Measurements from ENCODE around the gene ZNF629. TPM values are rescaled to one million over a fixed set of nuclear protein-coding genes. Genes with fewer than 3 reads are reported as not detected.

The ZNF629 gene
- total RNA-seq, 1 donor from 2014 or later = 13.7 TPM

DNA sequence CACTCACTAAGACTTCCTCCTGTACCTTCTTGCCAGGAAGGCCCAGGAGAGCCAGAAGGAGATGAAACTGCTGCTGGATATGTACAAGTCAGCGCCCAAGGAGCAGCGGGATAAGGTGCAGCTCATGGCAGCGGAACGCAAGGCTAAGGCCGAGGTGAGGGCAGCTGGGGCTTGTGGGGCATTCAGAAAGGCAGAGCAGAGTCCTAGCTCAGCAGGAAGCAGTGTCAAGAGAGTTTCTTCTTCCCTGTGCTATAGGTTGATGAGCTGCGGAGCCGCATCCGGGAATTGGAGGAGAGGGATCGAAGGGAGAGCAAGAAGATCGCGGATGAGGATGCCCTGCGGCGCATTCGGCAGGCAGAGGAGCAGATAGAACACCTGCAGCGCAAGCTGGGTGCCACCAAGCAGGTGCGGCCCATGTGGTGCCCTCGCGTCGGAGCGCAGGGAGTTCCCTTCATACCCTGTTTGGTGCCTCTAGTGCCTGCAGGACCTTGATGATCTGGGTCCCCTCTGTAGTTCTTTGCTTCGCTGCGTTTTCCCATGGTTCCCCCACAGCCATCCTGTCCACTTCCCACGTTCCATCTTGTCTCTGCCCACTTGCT is 18.3 kb downstream of the ZNF629 start:
- no peak overlapping the region for H3K27ac ChIP-seq
- peaks cover 8% of the 10 kb centered on the region for H3K79me2 ChIP-seq (ENCODE audit: low read depth)
- Mint-ChIP-seq H3K9me3 (no peaks in the 10 kb centered on the region), H3K4me1 (peaks cover 2% of the 10 kb centered on the region), H3K27ac (no peak overlapping the region), H3K27me3 (ENCODE audit: insufficient read depth, low read depth) (peaks cover 8% of the 10 kb centered on the region), H3K4me3 (no peak overlapping the region), H3K36me3 (peaks cover 39% of the 10 kb centered on the region)
- peaks cover under 1% of the 10 kb centered on the region for H3K4me1 ChIP-seq
- H4K20me1 ChIP-seq (ENCODE audit: low read depth) = peaks cover 14% of the 10 kb centered on the region
- no peak overlapping the region for H2AFZ ChIP-seq (replicated peaks)
- H3K9ac ChIP-seq = no peak overlapping the region
- H3F3A ChIP-seq (ENCODE audit: low read depth) = no peaks in the 10 kb centered on the region
- no peaks in the 10 kb centered on the region for H3K27me3 ChIP-seq
- H3K4me3 ChIP-seq = no peak overlapping the region
- no peaks in the 10 kb centered on the region for H3K9me3 ChIP-seq (ENCODE audit: low read depth)
- no peak overlapping the region for H3K4me2 ChIP-seq
- peaks cover 5% of the 10 kb centered on the region for H3K36me3 ChIP-seq
- TF ChIP-seq, protein P1, sequence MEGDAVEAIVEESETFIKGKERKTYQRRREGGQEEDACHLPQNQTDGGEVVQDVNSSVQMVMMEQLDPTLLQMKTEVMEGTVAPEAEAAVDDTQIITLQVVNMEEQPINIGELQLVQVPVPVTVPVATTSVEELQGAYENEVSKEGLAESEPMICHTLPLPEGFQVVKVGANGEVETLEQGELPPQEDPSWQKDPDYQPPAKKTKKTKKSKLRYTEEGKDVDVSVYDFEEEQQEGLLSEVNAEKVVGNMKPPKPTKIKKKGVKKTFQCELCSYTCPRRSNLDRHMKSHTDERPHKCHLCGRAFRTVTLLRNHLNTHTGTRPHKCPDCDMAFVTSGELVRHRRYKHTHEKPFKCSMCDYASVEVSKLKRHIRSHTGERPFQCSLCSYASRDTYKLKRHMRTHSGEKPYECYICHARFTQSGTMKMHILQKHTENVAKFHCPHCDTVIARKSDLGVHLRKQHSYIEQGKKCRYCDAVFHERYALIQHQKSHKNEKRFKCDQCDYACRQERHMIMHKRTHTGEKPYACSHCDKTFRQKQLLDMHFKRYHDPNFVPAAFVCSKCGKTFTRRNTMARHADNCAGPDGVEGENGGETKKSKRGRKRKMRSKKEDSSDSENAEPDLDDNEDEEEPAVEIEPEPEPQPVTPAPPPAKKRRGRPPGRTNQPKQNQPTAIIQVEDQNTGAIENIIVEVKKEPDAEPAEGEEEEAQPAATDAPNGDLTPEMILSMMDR (IDR thresholded peaks at IDR 0.05) = no peak
- TF ChIP-seq EZH2 (IDR thresholded peaks at IDR 0.05) (no peak), EZH2phosphoT487 (IDR thresholded peaks at IDR 0.05) (no peak)
- DNase-seq (ENCODE audit: low spot score) = no peak

DNA sequence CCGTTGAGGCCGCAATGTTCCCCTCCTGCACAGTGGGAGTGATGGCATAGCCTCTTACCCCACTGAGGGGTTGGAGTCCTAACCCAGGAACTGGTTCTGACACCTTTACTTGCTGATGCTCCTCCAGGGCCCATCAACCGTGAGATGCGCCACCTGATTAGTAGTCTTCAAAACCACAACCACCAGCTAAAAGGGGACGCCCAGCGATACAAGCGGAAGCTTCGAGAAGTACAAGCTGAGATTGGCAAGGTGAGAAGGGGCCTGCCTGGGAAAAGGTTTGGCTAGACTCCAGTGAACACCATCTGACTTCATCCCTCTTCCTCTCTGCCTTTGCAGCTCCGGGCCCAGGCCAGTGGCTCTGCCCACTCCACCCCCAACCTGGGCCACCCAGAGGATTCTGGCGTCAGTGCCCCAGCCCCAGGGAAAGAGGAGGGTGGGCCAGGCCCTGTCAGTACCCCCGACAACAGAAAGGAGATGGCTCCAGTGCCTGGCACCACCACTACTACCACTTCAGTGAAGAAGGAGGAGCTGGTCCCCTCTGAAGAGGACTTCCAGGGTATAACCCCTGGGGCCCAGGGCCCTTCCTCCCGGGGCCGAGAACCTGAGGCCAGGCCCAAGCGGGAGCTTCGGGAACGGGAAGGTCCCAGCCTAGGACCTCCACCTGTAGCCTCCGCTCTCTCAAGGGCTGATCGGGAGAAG is 19.1 kb downstream of the ZNF629 start:
- no peak for TF ChIP-seq EZH2phosphoT487 (IDR thresholded peaks at IDR 0.05)
- no peak for TF ChIP-seq EZH2 (IDR thresholded peaks at IDR 0.05)
- TF ChIP-seq, protein P1 (IDR thresholded peaks at IDR 0.05) = no peak
- Histone ChIP-seq H2AFZ (replicated peaks) (no peak overlapping the region), H3K4me3 (no peak overlapping the region), H3K9me3 (ENCODE audit: low read depth) (no peaks in the 10 kb centered on the region), H3K9ac (no peak overlapping the region), H3K27ac (no peak overlapping the region), H3K4me1 (peaks cover 8% of the 10 kb centered on the region), H3F3A (ENCODE audit: low read depth) (no peaks in the 10 kb centered on the region), H3K79me2 (ENCODE audit: low read depth) (peaks cover 15% of the 10 kb centered on the region), H4K20me1 (ENCODE audit: low read depth) (peaks cover 17% of the 10 kb centered on the region), H3K27me3 (no peaks in the 10 kb centered on the region), H3K4me2 (no peak overlapping the region), H3K36me3 (peaks cover 13% of the 10 kb centered on the region)
- no peak overlapping the region for H3K27ac Mint-ChIP-seq
- H3K9me3 Mint-ChIP-seq = no peaks in the 10 kb centered on the region
- H3K36me3 Mint-ChIP-seq = peaks cover 41% of the 10 kb centered on the region
- DNase-seq (ENCODE audit: low spot score) = no peak
- peaks cover 10% of the 10 kb centered on the region for H3K27me3 Mint-ChIP-seq (ENCODE audit: insufficient read depth, low read depth)
- no peak overlapping the region for H3K4me3 Mint-ChIP-seq
- H3K4me1 Mint-ChIP-seq = peaks cover 10% of the 10 kb centered on the region

DNA sequence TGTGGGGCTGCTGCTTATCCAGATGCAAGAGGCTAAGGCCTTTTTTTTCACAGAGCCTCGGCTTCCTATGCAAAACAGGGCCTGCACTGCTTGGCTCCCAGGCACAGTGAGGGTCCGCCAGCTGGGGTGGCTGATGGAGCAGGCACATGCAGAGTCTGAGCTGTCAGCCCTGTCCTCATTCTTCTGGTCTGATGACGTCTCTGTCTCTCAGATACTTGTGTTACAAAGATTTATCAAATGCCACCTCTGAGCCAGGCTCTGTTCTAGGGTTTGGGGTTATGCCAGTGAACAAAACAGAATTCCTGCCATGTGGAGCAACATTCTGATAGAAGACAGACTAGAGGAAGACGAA is 20.1 kb downstream of the ZNF629 start:
- peaks cover 34% of the 10 kb centered on the region for H3K36me3 Mint-ChIP-seq
- peaks cover 14% of the 10 kb centered on the region for H3K4me1 Mint-ChIP-seq
- Histone ChIP-seq H3K4me3 (no peak overlapping the region), H3K4me2 (no peak overlapping the region), H3K9ac (no peak overlapping the region), H3K9me3 (ENCODE audit: low read depth) (no peaks in the 10 kb centered on the region), H3K27me3 (no peaks in the 10 kb centered on the region), H3K4me1 (peaks cover 10% of the 10 kb centered on the region), H3K36me3 (peaks cover 14% of the 10 kb centered on the region), H3K79me2 (ENCODE audit: low read depth) (peaks cover 22% of the 10 kb centered on the region), H2AFZ (replicated peaks) (no peak overlapping the region), H3F3A (ENCODE audit: low read depth) (peaks cover under 1% of the 10 kb centered on the region), H4K20me1 (ENCODE audit: low read depth) (peaks cover 22% of the 10 kb centered on the region), H3K27ac (no peak overlapping the region)
- DNase-seq (ENCODE audit: low spot score) = no peak
- H3K27ac Mint-ChIP-seq = no peak overlapping the region
- no peaks in the 10 kb centered on the region for H3K9me3 Mint-ChIP-seq
- peaks cover 13% of the 10 kb centered on the region for H3K27me3 Mint-ChIP-seq (ENCODE audit: insufficient read depth, low read depth)
- TF ChIP-seq EZH2phosphoT487 (IDR thresholded peaks at IDR 0.05) (no peak), EZH2 (IDR thresholded peaks at IDR 0.05) (no peak)
- TF ChIP-seq, protein P1 (IDR thresholded peaks at IDR 0.05) = no peak
- no peak overlapping the region for H3K4me3 Mint-ChIP-seq

Data from neural progenitor cell (in vitro differentiated cells).